Upper lobe of left lung (tissue), 6 donors: Measurements from ENCODE around the gene STAT5A. TPM values are rescaled to one million over a fixed set of nuclear protein-coding genes. Genes with fewer than 3 reads are reported as not detected.
A peak's percentile ranks its signal among the peaks of the same experiment; 100 is the strongest.

ENCODE experiments used
- ATAC-seq, 2 donors: fragments of 200-7000 bp; cut with Tn5 transposase; one replicate each; pipeline ENCODE4 v1.9.1; 2022; ENCODE audit warnings: mild to moderate bottlenecking in 2 of 2, moderate library complexity in 2 of 2; ENCODE audit not compliant: low FRiP score in 2 of 2
- DNase-seq, 2 donors: peaks; one replicate each; pipeline ENCODE4 v3.0.0-alpha.2; 2019 to 2020
- H3K27ac ChIP-seq, 4 donors: fragments of 200-600 bp; sonication (generic); one replicate each; pipeline ENCODE4 v1.5.1; 2016 to 2019
- H3K27me3 ChIP-seq, 4 donors: fragments of 200-600 bp; sonication (generic); one replicate each; pipeline ENCODE4 v1.5.1; 2017 to 2019
- H3K36me3 ChIP-seq, 4 donors: fragments of 200-600 bp; sonication (generic); one replicate each; pipeline ENCODE4 v1.5.1; 2016 to 2019
- H3K4me1 ChIP-seq, 4 donors: fragments of 200-600 bp; sonication (generic); one replicate each; pipeline ENCODE4 v1.5.1; 2018 to 2019
- H3K4me3 ChIP-seq, 4 donors: fragments of 200-600 bp; sonication (generic); one replicate each; pipeline ENCODE4 v1.5.1; 2017 to 2019; ENCODE audit warnings: mild to moderate bottlenecking in 2 of 4, moderate library complexity in 1 of 4
- H3K9me3 ChIP-seq, 4 donors: fragments of 200-600 bp; sonication (generic); one replicate each; pipeline ENCODE4 v1.5.1; 2018 to 2019
- CTCF ChIP-seq, 6 experiments: fragments of 450-650 bp in 4 of 6; fragments of 200-600 bp in 2 of 6; sonication (generic) in 2 of 6; IDR thresholded peaks; one replicate each; pipeline ENCODE4 v1.5.1; 2016 to 2019; ENCODE audit warnings: antibody characterized with exemption in 6 of 6
- EP300 ChIP-seq, 4 donors: sonication (generic); formaldehyde crosslinking; IDR thresholded peaks; one replicate each; pipeline ENCODE4 v1.5.1; 2017; ENCODE audit warnings: antibody characterized with exemption in 4 of 4, control low read depth in 2 of 4
- POLR2A ChIP-seq, 4 donors: fragments of 450-650 bp; IDR thresholded peaks; one replicate each; pipeline ENCODE4 v1.5.1; 2016 to 2017; ENCODE audit warnings: antibody characterized with exemption in 4 of 4, mild to moderate bottlenecking in 2 of 4
- POLR2AphosphoS5 ChIP-seq, 2 donors: sonication (generic); formaldehyde crosslinking; IDR thresholded peaks; one replicate each; pipeline ENCODE4 v1.5.1; 2017; ENCODE audit warnings: antibody characterized with exemption in 2 of 2
- WGBS, 2 donors: methylation state at CpG; one replicate each; pipeline ENCODE4 v1.1.5; 2017 to 2018; 5-methylcytosine and 5-hydroxymethylcytosine counted together
- total RNA-seq, 6 donors: library from RNA; depleted of rRNA in 4 of 6; stranded (reverse); fragments of >200 nt in 4 of 6; gene quantifications; one replicate each; pipeline versions ENCODE4 v1.1.0 to v1.2.1, GENCODE V29; 2016 to 2021
- donor health status: DM: no; HTN: no; CAD: no; lungs with moderate emphysema.
- donor health status: DM: no; HTN: yes; CAD: no; lungs with severe emphysema.

Gene STAT5A
- total RNA-seq, 6 donors from 2014 or later: 33.7 to 119 (median 70.3) TPM

- H3K27ac ChIP-seq: no peak overlapping the region
- peaks cover 17 to 20% (median 20%) of the 10 kb centered on the region in 4 donors for H3K4me1 ChIP-seq
- DNase-seq: no peak
- no peaks in the 10 kb centered on the region for H3K27me3 ChIP-seq
- H3K4me3 ChIP-seq: no peak overlapping the region
- no peak for ATAC-seq
- 93 to 95% methylated on average over 15 to 19 of the region's 19 CpGs for WGBS, 2 donors
- no peak for TF ChIP-seq POLR2A (IDR thresholded peaks at IDR 0.05)
- no peak for TF ChIP-seq POLR2AphosphoS5 (IDR thresholded peaks at IDR 0.05)
- no peak for TF ChIP-seq EP300 (IDR thresholded peaks at IDR 0.05)
- TF ChIP-seq CTCF (IDR thresholded peaks at IDR 0.05): no peak
- H3K9me3 ChIP-seq: no peaks in the 10 kb centered on the region
- peaks cover 13 to 90% (median 71%) of the 10 kb centered on the region in 4 donors for H3K36me3 ChIP-seq
Measured at GRCh38 chr17:42307362-42307927, 19.1 kb downstream of the STAT5A start.

- WGBS, 2 donors: 88 to 93% methylated on average over 5 to 7 of the region's 7 CpGs
- H3K4me1 ChIP-seq: peaks cover 25 to 30% (median 28%) of the 10 kb centered on the region in 4 donors
- no peak for DNase-seq
- ATAC-seq: no peak
- TF ChIP-seq POLR2AphosphoS5 (IDR thresholded peaks at IDR 0.05): no peak
- TF ChIP-seq CTCF (IDR thresholded peaks at IDR 0.05): no peak
- TF ChIP-seq POLR2A (IDR thresholded peaks at IDR 0.05): no peak
- peak overlapping the region in 1 of 4 donors; percentile 7 for H3K27ac ChIP-seq
- no peaks in the 10 kb centered on the region for H3K9me3 ChIP-seq
- H3K27me3 ChIP-seq: no peaks in the 10 kb centered on the region
- H3K4me3 ChIP-seq: no peak overlapping the region
- H3K36me3 ChIP-seq: peaks cover 14 to 90% (median 68%) of the 10 kb centered on the region in 4 donors
Measured at GRCh38 chr17:42308446-42308845, 20.1 kb downstream of the STAT5A start.

GRCh38 chr17:42309142-42309541 is 20.8 kb downstream of the STAT5A start:
- ATAC-seq (no peak), DNase-seq (no peak)
- H3K9me3 ChIP-seq: no peaks in the 10 kb centered on the region
- H3K27ac ChIP-seq: peak overlapping the region in 2 of 4 donors; percentile 3 to 27
- H3K27me3 ChIP-seq: no peaks in the 10 kb centered on the region
- H3K4me3 ChIP-seq: no peak overlapping the region
- peaks cover 21 to 90% (median 69%) of the 10 kb centered on the region in 4 donors for H3K36me3 ChIP-seq
- TF ChIP-seq POLR2A (IDR thresholded peaks at IDR 0.05) (no peak), POLR2AphosphoS5 (IDR thresholded peaks at IDR 0.05) (no peak), EP300 (IDR thresholded peaks at IDR 0.05) (no peak), CTCF (IDR thresholded peaks at IDR 0.05) (no peak)
- WGBS, 2 donors: 80 to 98% methylated on average over 1 to 4 of the region's 9 CpGs
- peaks cover 29 to 37% (median 34%) of the 10 kb centered on the region in 4 donors for H3K4me1 ChIP-seq

GRCh38 chr17:42309986-42310786 is 21.9 kb downstream of the STAT5A start:
- Histone ChIP-seq H3K27me3 (no peaks in the 10 kb centered on the region), H3K27ac (peak overlapping the region in 3 of 4 donors; percentile 74 to 80 (median 76)), H3K9me3 (no peaks in the 10 kb centered on the region), H3K4me3 (no peak overlapping the region), H3K4me1 (peaks cover 33 to 47% (median 44%) of the 10 kb centered on the region in 4 donors), H3K36me3 (peaks cover 25 to 90% (median 70%) of the 10 kb centered on the region in 4 donors)
- no peak for DNase-seq
- ATAC-seq: no peak
- TF ChIP-seq EP300 (IDR thresholded peaks at IDR 0.05) (no peak), POLR2A (IDR thresholded peaks at IDR 0.05) (no peak), CTCF (IDR thresholded peaks at IDR 0.05) (no peak), POLR2AphosphoS5 (IDR thresholded peaks at IDR 0.05) (no peak)
- WGBS, 2 donors: 83 to 85% methylated on average over 15 to 19 of the region's 19 CpGs
